Prostate gland (tissue), 2 donors: ENCODE data around the gene MAPK6.
"Not testable (repeated sequence)": the region's sequence is repeated elsewhere in the genome, so short reads cannot be mapped to it uniquely, and the experiment has no call there.

ENCODE experiments used
- CTCF ChIP-seq, 4 experiments: fragments of 200-600 bp in 2 of 4; fragments of 450-650 bp in 2 of 4; sonication (generic) in 2 of 4; IDR thresholded peaks; 1 replicate in 3 of 4; 2 replicates in 1 of 4; pipeline ENCODE4 v1.5.1; 2016 to 2019; ENCODE audit warnings: antibody characterized with exemption in 4 of 4, mild to moderate bottlenecking in 2 of 4, moderate library complexity in 2 of 4
- POLR2A ChIP-seq: fragments of 450-650 bp; IDR thresholded peaks from one replicate; pipeline ENCODE4 v1.6.1; 2016; ENCODE audit warnings: antibody characterized with exemption, mild to moderate bottlenecking

DNA sequence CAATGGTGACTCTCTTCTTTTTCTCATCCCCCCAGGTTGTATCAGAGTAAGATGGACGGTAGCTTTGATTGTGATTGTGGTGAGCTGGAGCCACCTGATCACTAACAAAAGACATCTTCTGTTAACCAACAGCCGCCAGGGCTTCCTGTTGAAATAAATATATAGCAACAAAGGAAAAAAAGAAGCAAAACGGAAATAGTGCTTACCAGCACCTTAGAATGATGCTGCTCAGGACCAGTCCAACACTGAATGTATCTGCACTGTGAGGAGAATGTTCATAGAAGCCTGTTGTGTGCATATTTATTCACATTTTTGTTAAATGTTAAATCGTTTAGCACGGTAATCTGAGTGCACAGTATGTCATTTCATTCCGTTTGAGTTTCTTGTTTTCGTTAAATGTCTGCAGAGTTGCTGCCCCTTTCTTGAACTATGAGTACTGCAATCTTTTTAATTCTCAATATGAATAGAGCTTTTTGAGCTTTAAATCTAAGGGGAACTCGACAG, 26.8 kb downstream of the MAPK6 start:
- TF ChIP-seq CTCF (IDR thresholded peaks at IDR 0.05); POLR2A: not testable (repeated sequence)
